Measurements from ENCODE around the gene THRB. TPM values are rescaled to one million over a fixed set of nuclear protein-coding genes. Genes with fewer than 3 reads are reported as not detected.
"Not testable (repeated sequence)": the region's sequence is repeated elsewhere in the genome, so short reads cannot be mapped to it uniquely, and the experiment has no call there.

Gene THRB
- polyA plus RNA-seq, 1 donor, result 1.1 TPM

- DNase-seq (ENCODE audit: low read depth), result no peak
These were observed 384.6 kb downstream of the THRB start for GRCh38 chr3:24110051-24110450.

GRCh38 chr3:24101676-24102168, 392.9 kb downstream of the THRB start:
- DNase-seq (ENCODE audit: low read depth), result no peak

- DNase-seq (ENCODE audit: low read depth), result no peak
These were observed 393.8 kb downstream of the THRB start for GRCh38 chr3:24100696-24101402.

- no peak for DNase-seq (ENCODE audit: low read depth)
These were observed 397.9 kb downstream of the THRB start for GRCh38 chr3:24096695-24097290.

- no peak for DNase-seq (ENCODE audit: low read depth)
These were observed 398.4 kb downstream of the THRB start for GRCh38 chr3:24096271-24096670.

- not testable (repeated sequence) for DNase-seq (ENCODE audit: low read depth)
These were observed 399.8 kb downstream of the THRB start for GRCh38 chr3:24094818-24095217.

- DNase-seq (ENCODE audit: low read depth), result no peak
These were observed 405.9 kb downstream of the THRB start for GRCh38 chr3:24088782-24089181.

- no peak for DNase-seq (ENCODE audit: low read depth)
These were observed 407.2 kb downstream of the THRB start for GRCh38 chr3:24087469-24087868.

- DNase-seq (ENCODE audit: low read depth), result peak; percentile 36
These were observed 407.8 kb downstream of the THRB start for GRCh38 chr3:24086617-24087404.

GRCh38 chr3:24086206-24086605, 408.4 kb downstream of the THRB start:
- peak; percentile 46 for DNase-seq (ENCODE audit: low read depth)

- DNase-seq (ENCODE audit: low read depth), result no peak
These were observed 422.5 kb downstream of the THRB start for GRCh38 chr3:24072193-24072592.

- DNase-seq (ENCODE audit: low read depth), result no peak
These were observed 425.6 kb downstream of the THRB start for GRCh38 chr3:24069045-24069444.

- no peak for DNase-seq (ENCODE audit: low read depth)
These were observed 427.2 kb downstream of the THRB start for GRCh38 chr3:24067483-24067882.
